CD14-positive monocyte (primary cell): Measurements from ENCODE around the gene BBS2. TPM values are rescaled to one million over a fixed set of nuclear protein-coding genes. Genes with fewer than 3 reads are reported as not detected.

ENCODE experiments used
- DNase-seq, 3 donors: peaks; one replicate each; pipeline ENCODE4 v3.0.0-alpha.2; 2011 to 2022
- H2AFZ ChIP-seq: 2 replicates; pipeline ENCODE4 v1.6.0; 2012; ENCODE audit warnings: mild to moderate bottlenecking, low read depth, low read length, inconsistent platforms; ENCODE audit not compliant: insufficient read depth, poor library complexity, severe bottlenecking
- H3K27ac ChIP-seq, 2 donors: 1 replicate in 1 of 2; 2 replicates in 1 of 2; pipeline ENCODE4 v1.5.1; 2012 to 2013; ENCODE audit warnings: low read length in 2 of 2, control low read depth in 1 of 2, inconsistent platforms in 1 of 2, low read depth in 1 of 2, mild to moderate bottlenecking in 1 of 2
- H3K27me3 ChIP-seq, 2 donors: one replicate each; pipeline versions ENCODE4 v1.6.0 to v1.6.1; 2011 to 2013; ENCODE audit warnings: low read length in 2 of 2; ENCODE audit not compliant: control insufficient read depth in 2 of 2, insufficient read depth in 2 of 2
- H3K36me3 ChIP-seq, 2 donors: replicated peaks in 1 of 2; 1 replicate in 1 of 2; 2 replicates in 1 of 2; pipeline versions ENCODE4 v1.5.1 to v1.6.1; 2012 to 2013; ENCODE audit warnings: low read length in 2 of 2, control low read depth in 1 of 2, inconsistent platforms in 1 of 2, mild to moderate bottlenecking in 1 of 2; ENCODE audit not compliant: insufficient read depth in 2 of 2, control insufficient read depth in 1 of 2
- H3K4me1 ChIP-seq, 2 donors: 1 replicate in 1 of 2; 2 replicates in 1 of 2; pipeline versions ENCODE4 v1.5.1 to v1.6.1; 2012 to 2013; ENCODE audit warnings: low read length in 2 of 2, control low read depth in 1 of 2, inconsistent platforms in 1 of 2, mild to moderate bottlenecking in 1 of 2, moderate library complexity in 1 of 2; ENCODE audit not compliant: insufficient read depth in 2 of 2, control insufficient read depth in 1 of 2
- H3K4me2 ChIP-seq: replicated peaks from 2 replicates; pipeline ENCODE3; 2012; ENCODE audit warnings: low read length, moderate library complexity, mild to moderate bottlenecking; ENCODE audit not compliant: poor library complexity, severe bottlenecking; ENCODE audit errors: extremely low read depth
- H3K4me3 ChIP-seq, 3 experiments: fragments of 200-600 bp in 1 of 3; sonication (generic) in 1 of 3; replicated peaks in 1 of 3; 1 replicate in 2 of 3; 2 replicates in 1 of 3; pipeline ENCODE4 v1.5.1; 2011 to 2013; ENCODE audit warnings: low read length in 3 of 3, mild to moderate bottlenecking in 3 of 3, control low read depth in 2 of 3, low read depth in 2 of 3, inconsistent platforms in 1 of 3, moderate library complexity in 1 of 3
- H3K79me2 ChIP-seq: 2 replicates; pipeline ENCODE4 v1.6.0; 2012; ENCODE audit warnings: mild to moderate bottlenecking, control low read depth, inconsistent platforms, low read length, moderate library complexity; ENCODE audit not compliant: insufficient read depth
- H3K9ac ChIP-seq: 2 replicates; pipeline ENCODE4 v1.6.0; 2017; ENCODE audit warnings: low read length, mild to moderate bottlenecking; ENCODE audit not compliant: insufficient read depth, poor library complexity, severe bottlenecking
- H3K9me3 ChIP-seq, 2 donors: replicated peaks in 1 of 2; 1 replicate in 1 of 2; 2 replicates in 1 of 2; pipeline versions ENCODE4 v1.5.1 to v1.6.1; 2012 to 2013; ENCODE audit warnings: low read length in 2 of 2, control low read depth in 1 of 2; ENCODE audit not compliant: control insufficient read depth in 1 of 2, insufficient read depth in 1 of 2
- H4K20me1 ChIP-seq: 2 replicates; pipeline ENCODE4 v1.6.0; 2012; ENCODE audit warnings: mild to moderate bottlenecking, low read length, control low read depth, moderate library complexity; ENCODE audit not compliant: insufficient read depth
- H3K27ac Mint-ChIP-seq, 7 donors: one replicate each; pipeline ENCODE4 v1.8.0; 2020; ENCODE audit warnings: mild to moderate bottlenecking in 7 of 7, mixed read lengths in 7 of 7, moderate library complexity in 6 of 7, inconsistent platforms in 2 of 7
- H3K27me3 Mint-ChIP-seq, 3 donors: one replicate each; pipeline ENCODE4 v1.8.0; 2021 to 2022; ENCODE audit warnings: low read depth in 3 of 3, mild to moderate bottlenecking in 3 of 3, mixed read lengths in 3 of 3, moderate library complexity in 3 of 3, inconsistent platforms in 1 of 3
- H3K36me3 Mint-ChIP-seq, 2 donors: one replicate each; pipeline ENCODE4 v1.8.0; 2020; ENCODE audit warnings: mixed read lengths in 2 of 2, inconsistent platforms in 1 of 2, mild to moderate bottlenecking in 1 of 2
- H3K4me1 Mint-ChIP-seq: one replicate; pipeline ENCODE4 v1.8.0; 2020; ENCODE audit warnings: mild to moderate bottlenecking, mixed read lengths
- H3K4me3 Mint-ChIP-seq, 2 donors: one replicate each; pipeline ENCODE4 v1.8.0; 2020; ENCODE audit warnings: mild to moderate bottlenecking in 2 of 2, mixed read lengths in 2 of 2, moderate library complexity in 1 of 2
- H3K9me3 Mint-ChIP-seq, 7 donors: one replicate each; pipeline ENCODE4 v1.8.0; 2020 to 2022; ENCODE audit warnings: mixed read lengths in 7 of 7, mild to moderate bottlenecking in 6 of 7, moderate library complexity in 6 of 7, inconsistent platforms in 2 of 7
- CTCF ChIP-seq: fragments of 200-600 bp; IDR thresholded peaks from one replicate; pipeline ENCODE4 v1.8.0; 2022; ENCODE audit warnings: antibody characterized with exemption, mild to moderate bottlenecking
- WGBS: methylation state at CpG from one replicate; pipeline ENCODE4 v1.1.5; 2013; ENCODE audit warnings: missing lambda C conversion rate; ENCODE audit not compliant: insufficient coverage; 5-methylcytosine and 5-hydroxymethylcytosine counted together
- intact Hi-C, 2 donors: fragments of 100-400 bp; cut with micrococcal nuclease; formaldehyde crosslinking; loops; one replicate each; pipeline versions ENCODE4 v1.15.0 to v1.15.1; 2023
- polyA plus RNA-seq, 3 donors: library from polyadenylated mRNA; depleted of rRNA in 1 of 3; unstranded in 2 of 3; stranded (reverse) in 1 of 3; fragments of 300-500 nt in 2 of 3; fragments of >200 nt in 1 of 3; fragmentation: Illumina TruSeq in 2 of 3; gene quantifications; 1 replicate in 2 of 3; 2 replicates in 1 of 3; pipeline ENCODE4 v1.2.3, GENCODE V29; 2012 to 2021

BBS2 gene
- polyA plus RNA-seq, 3 donors = 16.6 to 35.5 (median 18.8) TPM

GRCh38 chr16:56514845-56515244, 5.0 kb downstream of the BBS2 start:
- peaks cover 10 to 26% of the 10 kb centered on the region in 2 donors for H3K36me3 ChIP-seq

GRCh38 chr16:56513972-56514371, 5.9 kb downstream of the BBS2 start:
- peaks cover 19 to 34% of the 10 kb centered on the region in 2 donors for H3K36me3 ChIP-seq
- no peak overlapping the region for H3K9ac ChIP-seq
- WGBS = 71% methylated on average over 2 of the region's 3 CpGs
- H3K27ac ChIP-seq = no peak overlapping the region
- peaks cover 23 to 26% of the 10 kb centered on the region in 2 donors for H3K36me3 Mint-ChIP-seq
- H3K9me3 ChIP-seq = no peaks in the 10 kb centered on the region
- intact Hi-C loops = no loop called here
- DNase-seq = peak; percentile 23 to 46 (median 43)
- peak overlapping the region in 3 of 7 donors; percentile 3 to 55 (median 18) for H3K27ac Mint-ChIP-seq
- no peak overlapping the region for H3K4me3 Mint-ChIP-seq
- H3K9me3 Mint-ChIP-seq = no peaks in the 10 kb centered on the region
- no peaks in the 10 kb centered on the region for H3K27me3 ChIP-seq
- H3K79me2 ChIP-seq = no peaks in the 10 kb centered on the region
- H3K4me1 ChIP-seq = peaks cover 4 to 10% of the 10 kb centered on the region in 2 donors
- no peak overlapping the region for H3K4me3 ChIP-seq
- H2AFZ ChIP-seq = no peak overlapping the region
- TF ChIP-seq CTCF = peak; percentile 69
- H4K20me1 ChIP-seq = peaks cover 26% of the 10 kb centered on the region
- peaks cover 0 to 2% (median 0%) of the 10 kb centered on the region in 3 donors for H3K27me3 Mint-ChIP-seq
- peaks cover 21% of the 10 kb centered on the region for H3K4me1 Mint-ChIP-seq
- no peak overlapping the region for H3K4me2 ChIP-seq

More at GRCh38 chr16:56514845-56515244, 5.0 kb downstream of the BBS2 start:
- Histone ChIP-seq H3K27ac (no peak overlapping the region), H3K9me3 (no peaks in the 10 kb centered on the region), H2AFZ (no peak overlapping the region), H4K20me1 (peaks cover 26% of the 10 kb centered on the region), H3K4me3 (no peak overlapping the region), H3K4me2 (no peak overlapping the region), H3K27me3 (no peaks in the 10 kb centered on the region), H3K79me2 (no peaks in the 10 kb centered on the region), H3K9ac (no peak overlapping the region), H3K4me1 (peaks cover 6 to 16% of the 10 kb centered on the region in 2 donors)
- 76% methylated on average over 3 of the region's 3 CpGs for WGBS
- Mint-ChIP-seq H3K4me3 (no peak overlapping the region), H3K27me3 (peaks cover 0 to 2% (median 0%) of the 10 kb centered on the region in 3 donors), H3K9me3 (no peaks in the 10 kb centered on the region), H3K36me3 (peaks cover 16 to 17% of the 10 kb centered on the region in 2 donors), H3K4me1 (peaks cover 24% of the 10 kb centered on the region), H3K27ac (no peak overlapping the region)
- intact Hi-C loops = loop anchor here (5.0 kb wide), 1 partner anchor 187 kb away; no protein-coding TSS in a partner anchor
- DNase-seq = no peak
- no peak for TF ChIP-seq CTCF
